Activated naive CD4-positive, alpha-beta T cell treated with Interleukin-2 at 50 U/mL for 16 hours (primary cell): ENCODE results near the gene SMIM28.
"Not testable (repeated sequence)": the region's sequence is repeated elsewhere in the genome, so short reads cannot be mapped to it uniquely, and the experiment has no call there.

Source experiments
- DNase-seq: peaks from one replicate; pipeline ENCODE4 v3.0.0-alpha.2; 2020

The SMIM28 gene

GRCh38 chr6:138377844-138378243 is at the start of gene SMIM28:
TSS of gene SMIM28 (plus strand) at chr6:138377905. CDS start at chr6:138378073, 168 bp downstream.
- DNase-seq, result no peak

GRCh38 chr6:138328210-138328609 is 49.5 kb upstream of the SMIM28 start:
- DNase-seq, result no peak

GRCh38 chr6:138330763-138331162 is 46.9 kb upstream of the SMIM28 start:
- DNase-seq, result no peak

- DNase-seq, result no peak
Measured at GRCh38 chr6:138331444-138331843, 46.3 kb upstream of the SMIM28 start.

- DNase-seq, result no peak
Measured at GRCh38 chr6:138331984-138332383, 45.7 kb upstream of the SMIM28 start.

- no peak for DNase-seq
Measured at GRCh38 chr6:138334000-138334399, 43.7 kb upstream of the SMIM28 start.

- no peak for DNase-seq
Measured at GRCh38 chr6:138334963-138335362, 42.7 kb upstream of the SMIM28 start.

GRCh38 chr6:138336221-138336620 is 41.5 kb upstream of the SMIM28 start:
- no peak for DNase-seq

- DNase-seq, result no peak
Measured at GRCh38 chr6:138337076-138337475, 40.6 kb upstream of the SMIM28 start.

- no peak for DNase-seq
Measured at GRCh38 chr6:138339024-138339423, 38.7 kb upstream of the SMIM28 start.

GRCh38 chr6:138341176-138341575 is 36.5 kb upstream of the SMIM28 start:
- DNase-seq, result no peak

- no peak for DNase-seq
Measured at GRCh38 chr6:138343112-138343511, 34.6 kb upstream of the SMIM28 start.

- DNase-seq, result no peak
Measured at GRCh38 chr6:138345565-138346285, 32.0 kb upstream of the SMIM28 start.

GRCh38 chr6:138346302-138347195 is 31.2 kb upstream of the SMIM28 start:
- no peak for DNase-seq

- DNase-seq, result no peak
Measured at GRCh38 chr6:138347864-138348263, 29.8 kb upstream of the SMIM28 start.

GRCh38 chr6:138349891-138350290 is 27.8 kb upstream of the SMIM28 start:
- DNase-seq, result no peak

- no peak for DNase-seq
Measured at GRCh38 chr6:138357928-138358327, 19.8 kb upstream of the SMIM28 start.

- DNase-seq, result not testable (repeated sequence)
Measured at GRCh38 chr6:138368684-138369083, 9.0 kb upstream of the SMIM28 start.

- DNase-seq, result no peak
Measured at GRCh38 chr6:138370631-138371451, 6.9 kb upstream of the SMIM28 start.

GRCh38 chr6:138371452-138371711 is 6.3 kb upstream of the SMIM28 start:
- DNase-seq, result no peak

- DNase-seq, result no peak
Measured at GRCh38 chr6:138371720-138372119, 6.0 kb upstream of the SMIM28 start.

- no peak for DNase-seq
Measured at GRCh38 chr6:138372711-138373463, 4.8 kb upstream of the SMIM28 start.

GRCh38 chr6:138374230-138374629 is 3.5 kb upstream of the SMIM28 start:
- DNase-seq, result no peak
